Measurements from ENCODE around the gene CDC20.

DNA sequence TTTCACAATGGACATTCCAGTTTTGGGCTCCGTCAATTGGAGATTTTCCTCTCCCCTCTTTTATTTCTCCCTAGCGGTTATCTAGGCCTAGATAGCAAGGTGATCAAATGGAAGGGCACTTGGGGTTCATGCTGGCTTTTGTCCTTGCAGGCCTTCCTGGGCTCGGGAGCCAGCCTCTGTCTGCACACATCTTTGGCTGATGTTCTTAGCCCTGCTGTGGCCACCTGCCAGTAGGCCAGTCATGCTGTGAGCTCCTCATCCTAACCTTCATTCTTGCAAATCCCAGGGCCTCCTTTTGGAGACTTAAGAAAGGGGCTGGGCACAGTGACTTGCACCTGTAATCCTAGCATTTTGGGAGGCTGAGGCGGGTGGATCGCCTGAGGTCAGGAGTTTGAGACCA is 44.5 kb upstream of the CDC20 start:
- TF ChIP-seq EZH2 (IDR thresholded peaks at IDR 0.05) (no peak), POLR2AphosphoS5 (IDR thresholded peaks at IDR 0.05; ENCODE audit: borderline replicate concordance, low read depth, low read length) (no peak), FOXP2 (optimal IDR thresholded peaks at IDR 0.05; ENCODE audit: control extremely low read depth, extremely low read length, insufficient read depth) (no peak)
